Left ventricle myocardium inferior (tissue), 1 donor: ENCODE data around the gene RYR2. TPM values are rescaled to one million over a fixed set of nuclear protein-coding genes. Genes with fewer than 3 reads are reported as not detected.

Source experiments
- DNase-seq: peaks from one replicate; pipeline ENCODE4 v3.0.0-alpha.2; 2020
- H3K27ac ChIP-seq: fragments of 200-600 bp; replicated peaks from 2 replicates; pipeline ENCODE4 v1.8.0; 2021
- H3K27me3 ChIP-seq: fragments of 200-600 bp; 2 replicates; pipeline ENCODE4 v1.8.0; 2021; ENCODE audit warnings: low read depth
- H3K36me3 ChIP-seq: fragments of 200-600 bp; 2 replicates; pipeline ENCODE4 v1.8.0; 2021
- H3K4me1 ChIP-seq: fragments of 200-600 bp; 2 replicates; pipeline ENCODE4 v1.8.0; 2021
- H3K4me3 ChIP-seq: fragments of 200-600 bp; 2 replicates; pipeline ENCODE4 v1.8.0; 2021; ENCODE audit warnings: mild to moderate bottlenecking, moderate library complexity
- H3K9me3 ChIP-seq: fragments of 200-600 bp; replicated peaks from 2 replicates; pipeline ENCODE4 v1.8.0; 2021
- intact Hi-C: fragments of 100-400 bp; cut with micrococcal nuclease; formaldehyde crosslinking; loops from one replicate; pipeline ENCODE4 v1.11.0; 2022
- total RNA-seq: library from RNA; stranded (reverse); fragmentation: NEBNext Ultra II Directional; extraction: Animal tissue kit (Norgen Biotek cat#: 25700); gene quantifications from one replicate; pipeline ENCODE4 v1.2.1, GENCODE V29; 2021
- TF ChIP-seq, protein P1 (sequence below): fragments of 200-600 bp; IDR thresholded peaks from 2 replicates; pipeline ENCODE4 v1.8.0; 2021; ENCODE audit warnings: antibody characterized with exemption, mild to moderate bottlenecking, borderline replicate concordance
- donor health status: DM: no; HTN: yes; CAD: no; lungs with severe emphysema.

Gene RYR2
- total RNA-seq, 1 donor from 2014 or later = 783 TPM

DNA sequence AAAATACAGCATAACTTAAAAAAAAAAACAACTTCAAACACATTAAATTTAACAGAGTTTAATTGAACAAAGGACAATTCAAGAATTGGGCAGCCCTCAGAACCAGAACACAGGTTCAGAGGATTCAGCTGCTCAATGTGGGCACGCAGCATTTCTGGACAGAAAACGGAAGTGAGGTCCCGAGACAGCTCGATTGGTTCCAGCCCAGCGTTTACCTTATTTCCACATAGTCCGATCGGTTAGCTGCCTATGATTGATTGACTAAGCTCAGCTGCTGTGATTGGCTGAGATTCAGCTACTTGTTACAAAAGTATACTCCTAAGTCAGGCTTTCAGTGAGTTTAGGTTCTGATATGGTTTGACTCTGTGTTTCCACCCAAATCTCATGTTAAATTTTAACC lies 815.5 kb downstream of the RYR2 start:
- no peaks in the 10 kb centered on the region for H3K9me3 ChIP-seq
- peaks cover 11% of the 10 kb centered on the region for H3K27me3 ChIP-seq
- intact Hi-C loops = no loop called here
- TF ChIP-seq, protein P1, sequence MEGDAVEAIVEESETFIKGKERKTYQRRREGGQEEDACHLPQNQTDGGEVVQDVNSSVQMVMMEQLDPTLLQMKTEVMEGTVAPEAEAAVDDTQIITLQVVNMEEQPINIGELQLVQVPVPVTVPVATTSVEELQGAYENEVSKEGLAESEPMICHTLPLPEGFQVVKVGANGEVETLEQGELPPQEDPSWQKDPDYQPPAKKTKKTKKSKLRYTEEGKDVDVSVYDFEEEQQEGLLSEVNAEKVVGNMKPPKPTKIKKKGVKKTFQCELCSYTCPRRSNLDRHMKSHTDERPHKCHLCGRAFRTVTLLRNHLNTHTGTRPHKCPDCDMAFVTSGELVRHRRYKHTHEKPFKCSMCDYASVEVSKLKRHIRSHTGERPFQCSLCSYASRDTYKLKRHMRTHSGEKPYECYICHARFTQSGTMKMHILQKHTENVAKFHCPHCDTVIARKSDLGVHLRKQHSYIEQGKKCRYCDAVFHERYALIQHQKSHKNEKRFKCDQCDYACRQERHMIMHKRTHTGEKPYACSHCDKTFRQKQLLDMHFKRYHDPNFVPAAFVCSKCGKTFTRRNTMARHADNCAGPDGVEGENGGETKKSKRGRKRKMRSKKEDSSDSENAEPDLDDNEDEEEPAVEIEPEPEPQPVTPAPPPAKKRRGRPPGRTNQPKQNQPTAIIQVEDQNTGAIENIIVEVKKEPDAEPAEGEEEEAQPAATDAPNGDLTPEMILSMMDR = no peak
- DNase-seq = no peak
- no peak overlapping the region for H3K27ac ChIP-seq
- H3K4me3 ChIP-seq = no peak overlapping the region
- H3K4me1 ChIP-seq = no peaks in the 10 kb centered on the region
- H3K36me3 ChIP-seq = no peaks in the 10 kb centered on the region

DNA sequence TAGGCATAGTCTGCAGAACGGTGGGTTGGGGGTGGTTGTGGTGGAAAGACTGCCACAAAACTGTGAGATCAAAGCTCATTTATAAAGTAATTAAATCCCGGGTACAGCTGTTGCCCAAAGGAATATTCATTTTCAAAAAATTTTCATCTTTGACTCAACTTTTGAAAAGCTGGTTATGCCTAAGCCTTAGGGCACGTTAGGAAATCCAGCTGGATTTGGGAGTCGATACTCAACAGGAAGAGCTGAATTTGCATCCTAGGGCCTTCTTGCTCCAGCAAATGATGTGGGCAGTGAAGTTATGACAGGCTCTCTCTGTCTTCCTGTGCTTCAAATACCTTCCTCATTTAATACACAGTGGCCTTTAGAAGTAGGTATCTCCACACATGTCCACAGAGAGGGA lies 817.0 kb downstream of the RYR2 start:
- H3K27me3 ChIP-seq = peaks cover 7% of the 10 kb centered on the region
- DNase-seq = no peak
- intact Hi-C loops = no loop called here
- H3K36me3 ChIP-seq = no peaks in the 10 kb centered on the region
- TF ChIP-seq, protein P1 = no peak
- no peak overlapping the region for H3K27ac ChIP-seq
- H3K4me1 ChIP-seq = peaks cover 2% of the 10 kb centered on the region
- H3K9me3 ChIP-seq = no peaks in the 10 kb centered on the region
- no peak overlapping the region for H3K4me3 ChIP-seq

DNA sequence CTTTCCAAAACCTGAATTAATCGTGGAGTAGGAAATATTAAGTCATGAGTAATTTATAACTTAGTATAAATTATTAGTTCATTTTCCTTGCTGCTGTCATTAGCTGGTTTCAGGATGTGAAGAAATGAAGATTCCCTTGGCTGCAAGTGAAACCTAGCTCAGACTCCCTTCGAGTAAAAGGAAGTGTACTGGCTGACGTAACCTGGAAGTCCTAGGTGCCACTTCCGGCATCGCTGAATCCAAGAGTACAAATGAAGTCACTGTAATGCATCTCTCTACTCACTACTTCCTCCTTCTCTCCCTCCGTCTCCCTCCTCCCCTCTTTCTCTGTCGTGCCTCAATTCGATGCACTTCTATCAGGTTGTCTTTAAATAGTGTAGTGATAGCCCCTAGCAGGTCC lies 820.0 kb downstream of the RYR2 start:
- TF ChIP-seq, protein P1 = no peak
- H3K27me3 ChIP-seq = no peaks in the 10 kb centered on the region
- H3K9me3 ChIP-seq = no peaks in the 10 kb centered on the region
- no peaks in the 10 kb centered on the region for H3K36me3 ChIP-seq
- no peak overlapping the region for H3K27ac ChIP-seq
- H3K4me3 ChIP-seq = no peak overlapping the region
- DNase-seq = no peak
- peaks cover 11% of the 10 kb centered on the region for H3K4me1 ChIP-seq
- intact Hi-C loops = no loop called here

DNA sequence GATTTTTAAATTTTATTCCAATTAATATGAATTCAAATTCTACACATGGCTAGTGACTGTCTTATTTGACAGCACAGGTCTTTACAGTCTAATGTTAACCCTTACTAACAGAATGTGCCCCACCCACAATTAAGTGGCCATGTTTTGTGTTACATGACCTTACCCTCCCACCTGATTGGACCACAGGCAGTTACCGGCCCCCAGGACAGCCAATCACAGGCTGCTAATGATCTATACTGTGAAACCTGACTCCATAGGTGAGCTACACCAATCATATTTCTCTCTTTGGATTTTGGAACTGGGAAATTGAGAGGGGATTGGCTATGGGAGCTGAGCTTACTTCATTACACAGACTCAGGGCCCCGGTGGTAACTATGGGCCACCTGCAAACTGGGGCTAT lies 821.2 kb downstream of the RYR2 start:
- intact Hi-C loops = no loop called here

DNA sequence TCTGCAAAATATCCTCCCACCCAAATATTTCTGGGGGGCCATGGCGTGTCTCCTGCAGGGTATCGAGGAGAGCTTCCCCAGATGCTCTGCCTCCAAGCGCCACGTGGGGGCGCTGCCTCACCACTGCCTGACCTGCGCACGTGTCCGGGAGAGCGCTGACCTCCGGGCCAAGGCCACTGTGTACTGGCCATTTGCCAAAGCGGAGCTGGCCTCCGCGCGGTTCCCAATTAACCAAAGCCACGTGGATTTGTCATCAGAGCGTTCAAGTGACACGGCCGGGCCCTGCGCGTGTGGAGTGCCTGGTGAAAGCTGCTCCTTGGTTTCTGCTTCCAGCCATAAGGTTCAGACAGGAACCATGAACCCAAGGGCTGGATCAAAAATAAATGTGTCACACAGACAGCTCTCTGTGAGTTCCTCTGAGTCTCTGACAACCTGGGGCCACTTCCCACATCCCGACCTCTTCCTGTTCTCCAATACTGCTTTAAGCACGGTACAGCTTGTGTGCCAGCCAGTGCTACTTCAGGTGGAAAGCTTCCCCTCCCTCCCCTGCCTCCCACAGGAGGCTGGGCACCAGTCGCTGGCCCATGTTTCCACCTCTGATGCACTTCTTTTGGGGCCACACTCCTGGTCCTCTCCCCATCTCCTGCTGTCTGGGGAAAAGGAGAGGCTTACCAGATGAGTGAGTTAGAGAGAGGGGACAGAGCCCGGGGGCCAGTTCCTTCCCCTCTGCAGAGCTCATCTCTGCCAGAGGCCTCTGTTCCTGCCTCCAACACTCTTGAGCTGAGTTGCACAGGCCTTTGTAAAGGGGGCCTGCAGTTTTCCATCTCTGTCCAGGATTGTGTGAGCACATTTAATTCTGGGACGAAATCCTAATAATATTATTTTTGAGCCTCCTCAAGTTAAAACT lies 822.6 kb downstream of the RYR2 start:
- TF ChIP-seq, protein P1 = peak; percentile 89
- peak; percentile 78 for DNase-seq
- peak overlapping the region; percentile 46 for H3K27ac ChIP-seq
- H3K4me3 ChIP-seq = peak overlapping the region; percentile 31
- no peaks in the 10 kb centered on the region for H3K9me3 ChIP-seq
- intact Hi-C loops = no loop called here
- no peaks in the 10 kb centered on the region for H3K36me3 ChIP-seq
- H3K4me1 ChIP-seq = peaks cover 11% of the 10 kb centered on the region
- H3K27me3 ChIP-seq = no peaks in the 10 kb centered on the region

More for the DNA sequence above, 821.2 kb downstream of the RYR2 start:
- Histone ChIP-seq H3K9me3 (no peaks in the 10 kb centered on the region), H3K36me3 (no peaks in the 10 kb centered on the region), H3K27ac (no peak overlapping the region), H3K27me3 (no peaks in the 10 kb centered on the region), H3K4me1 (peaks cover 11% of the 10 kb centered on the region), H3K4me3 (no peak overlapping the region)
- no peak for DNase-seq
- TF ChIP-seq, protein P1 = no peak
